Stimulated activated CD4-positive, alpha-beta T cell treated with anti-CD3 and anti-CD28 coated beads, Interleukin-12 subunit alpha, Interleukin-12 subunit beta, amount 100 ng/mL, for 48 hours (primary cell): ENCODE results near the gene FOXL3.

ENCODE experiments used
- DNase-seq, 3 donors: peaks; one replicate each; pipeline ENCODE4 v3.0.0-alpha.2; 2020; ENCODE audit warnings: low read depth in 2 of 3, low spot score in 1 of 3

FOXL3 gene

GRCh38 chr7:265998-266850 lies 23.7 kb upstream of the FOXL3 start:
- no peak for DNase-seq

DNA sequence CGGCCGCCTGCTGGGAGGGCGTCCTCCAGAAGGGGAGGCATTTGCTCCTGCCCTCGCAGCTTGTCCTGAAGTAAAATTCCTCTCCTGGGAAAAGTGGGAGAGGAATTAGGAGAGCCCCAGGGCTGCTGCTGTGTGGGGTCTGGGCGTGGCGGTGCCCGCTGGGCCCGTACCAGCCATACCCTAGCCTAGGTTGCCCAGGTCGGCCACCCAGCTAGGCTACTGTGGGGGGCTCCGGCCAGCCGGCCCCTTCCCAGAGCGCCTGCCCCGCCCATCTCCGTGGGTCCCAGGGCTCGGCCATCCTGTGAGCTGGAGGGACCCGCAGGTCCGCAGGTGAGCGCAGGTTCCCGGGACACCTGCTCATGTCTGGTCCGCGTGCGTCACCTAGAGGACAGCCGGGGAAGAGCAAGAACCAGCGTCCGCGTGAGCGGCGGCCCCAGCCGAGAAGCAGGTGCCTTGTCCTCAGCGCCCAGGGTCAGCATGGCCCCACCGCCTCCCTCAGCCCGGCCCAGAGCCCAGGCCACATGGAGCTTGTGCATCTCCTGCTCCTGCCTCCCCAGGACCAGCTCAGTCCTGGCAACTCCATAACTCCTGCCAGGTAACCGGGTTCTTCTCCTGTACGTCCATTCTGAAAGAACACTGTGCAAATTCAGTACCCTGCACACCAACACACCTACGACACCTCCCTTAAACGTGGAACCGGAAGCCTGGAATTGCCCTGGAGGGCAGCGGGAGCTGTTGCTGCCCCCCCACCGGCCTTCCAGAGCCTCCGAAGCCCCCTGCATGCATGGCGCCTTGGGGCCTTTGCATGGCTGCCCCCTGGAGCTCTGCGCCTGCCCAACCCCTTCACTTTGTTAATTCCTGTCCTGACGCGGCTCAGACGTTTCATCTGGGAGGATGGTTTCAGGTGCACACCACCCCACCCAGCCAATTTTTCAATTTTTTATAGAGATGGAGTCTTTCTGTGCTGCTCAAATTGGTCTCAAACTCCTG lies 22.8 kb upstream of the FOXL3 start:
- no peak for DNase-seq

DNA sequence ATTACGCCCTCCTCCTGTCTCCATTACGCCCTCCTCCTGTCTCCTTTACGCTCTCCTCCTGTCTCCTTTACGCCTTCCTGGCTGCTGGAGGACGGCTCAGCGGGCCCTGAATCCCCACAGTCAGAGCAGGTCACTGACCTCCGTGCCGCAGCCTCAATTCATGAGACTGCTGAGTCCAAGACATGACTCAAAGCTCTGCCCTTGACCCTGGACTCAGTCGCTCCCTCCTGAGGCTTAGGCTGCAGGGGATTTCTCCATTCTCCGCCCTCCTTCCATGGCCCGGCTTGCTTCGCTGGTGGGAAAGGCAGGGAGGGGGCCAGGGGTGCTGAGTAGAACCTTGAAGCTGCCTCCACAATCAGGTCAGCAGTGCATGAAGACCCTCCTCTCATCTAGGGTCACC lies 21.0 kb upstream of the FOXL3 start:
- no peak for DNase-seq

DNA sequence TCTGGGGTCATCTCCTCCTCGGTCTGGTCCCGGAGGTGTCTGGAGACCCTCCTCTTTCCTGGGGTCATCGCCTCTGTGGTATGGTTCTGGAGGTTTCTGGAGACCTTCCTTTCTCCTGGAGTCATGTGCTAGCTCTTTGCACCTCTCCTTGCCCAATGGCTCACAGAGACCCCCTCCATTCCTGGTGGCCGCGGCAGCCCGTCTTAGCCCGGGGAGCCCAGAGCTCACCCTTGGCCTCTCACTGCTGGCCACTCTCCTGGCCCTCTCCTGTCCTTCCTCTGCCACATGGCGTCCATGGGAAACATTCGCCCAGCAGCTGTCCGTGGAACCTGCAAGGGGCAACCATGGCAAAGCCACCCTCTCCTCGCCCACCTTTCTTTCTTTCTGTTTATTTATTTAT lies 20.2 kb upstream of the FOXL3 start:
- DNase-seq: no peak

DNA sequence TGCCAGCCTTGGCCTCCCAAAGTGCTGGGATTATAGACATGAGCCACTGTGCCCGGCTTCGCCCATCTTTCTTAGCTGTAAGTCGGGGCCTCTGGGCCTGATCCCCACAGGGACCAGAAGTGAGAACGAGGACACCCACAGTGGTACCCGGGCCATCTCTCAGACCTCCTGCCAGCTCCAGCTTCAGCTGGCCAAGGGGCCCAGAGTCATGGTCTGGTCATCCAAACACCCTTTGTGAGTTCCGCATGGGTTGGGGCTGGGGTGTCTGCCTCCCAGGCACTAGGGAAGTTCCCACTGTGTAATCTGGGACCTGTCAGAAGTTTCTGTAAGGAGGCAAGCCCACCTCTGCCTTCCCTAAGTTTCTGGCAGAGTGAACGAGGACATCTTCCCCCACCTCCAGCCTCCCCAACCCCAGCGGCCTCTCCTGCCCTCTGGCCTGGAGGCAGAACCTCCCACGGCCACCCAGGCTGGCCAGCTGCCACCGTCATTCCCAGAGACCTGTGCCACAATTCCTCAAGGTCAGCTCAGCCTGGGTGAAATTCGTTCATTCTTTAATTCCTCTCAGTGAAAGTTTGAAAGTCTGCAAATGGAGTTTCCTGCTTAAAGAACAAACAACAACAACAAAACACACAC lies 19.5 kb upstream of the FOXL3 start:
- no peak for DNase-seq

DNA sequence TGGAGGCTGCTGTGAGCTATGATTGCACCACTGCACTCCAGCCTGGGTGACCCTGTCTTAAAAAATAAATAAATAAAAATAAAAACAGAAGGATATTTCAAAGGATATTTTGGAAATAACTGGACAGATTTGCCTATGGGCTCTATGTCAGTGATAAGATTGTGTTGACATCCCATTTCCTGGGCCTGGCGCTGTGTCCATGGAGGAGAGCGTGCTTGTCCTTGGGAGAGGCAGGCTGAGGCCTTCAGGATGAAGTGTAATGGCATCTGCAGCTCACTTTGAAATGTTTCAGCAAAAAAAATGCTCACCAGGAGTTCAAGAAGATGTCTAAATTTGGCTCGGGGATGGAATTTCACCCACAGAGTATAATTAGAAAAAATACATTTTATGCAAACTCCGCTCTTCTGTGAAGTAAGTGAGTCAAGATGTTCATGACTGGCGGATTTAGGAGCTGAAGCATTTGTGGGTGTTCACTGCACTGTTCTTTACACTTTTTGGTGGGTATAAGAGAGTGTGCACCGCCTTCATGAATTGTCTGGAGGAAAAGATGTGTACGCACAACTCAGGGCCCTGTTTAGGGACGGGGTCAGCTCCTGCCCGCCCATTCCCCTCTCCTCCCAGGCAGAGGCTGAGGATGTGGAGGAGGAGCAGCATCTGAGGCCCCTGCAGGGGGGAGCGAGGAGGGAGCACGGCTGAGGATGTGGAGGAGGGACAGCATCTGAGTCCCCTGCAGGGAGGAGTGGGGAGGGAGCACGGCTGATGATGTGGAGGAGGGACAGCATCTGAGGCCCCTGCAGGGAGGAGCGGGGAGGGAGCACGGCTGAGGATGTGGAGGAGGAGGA lies 18.5 kb upstream of the FOXL3 start:
- no peak for DNase-seq

DNA sequence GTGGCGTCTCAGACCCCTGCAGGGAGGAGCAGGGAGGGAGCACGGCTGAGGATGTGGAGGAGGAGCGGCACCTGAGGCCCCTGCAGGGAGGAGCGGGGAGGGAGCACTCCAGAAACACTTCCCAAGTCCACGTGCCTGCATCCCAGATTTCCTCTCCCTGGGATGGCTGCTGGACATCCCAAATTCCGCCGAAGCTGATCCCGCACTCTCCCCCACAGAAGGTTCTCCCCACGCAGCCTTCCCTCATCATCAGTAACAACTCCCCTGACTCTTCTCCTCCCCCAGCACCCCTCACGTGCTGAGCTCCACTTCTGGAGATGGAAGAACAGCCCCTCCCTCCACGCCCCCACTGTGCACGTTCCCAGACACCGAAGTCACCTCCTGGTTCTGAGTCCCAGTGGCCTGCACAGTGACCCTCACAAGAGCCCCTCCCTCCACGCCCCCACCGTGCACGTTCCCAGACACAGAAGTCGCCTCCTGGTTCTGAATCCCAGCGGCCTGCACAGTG lies 17.8 kb upstream of the FOXL3 start:
- no peak for DNase-seq

DNA sequence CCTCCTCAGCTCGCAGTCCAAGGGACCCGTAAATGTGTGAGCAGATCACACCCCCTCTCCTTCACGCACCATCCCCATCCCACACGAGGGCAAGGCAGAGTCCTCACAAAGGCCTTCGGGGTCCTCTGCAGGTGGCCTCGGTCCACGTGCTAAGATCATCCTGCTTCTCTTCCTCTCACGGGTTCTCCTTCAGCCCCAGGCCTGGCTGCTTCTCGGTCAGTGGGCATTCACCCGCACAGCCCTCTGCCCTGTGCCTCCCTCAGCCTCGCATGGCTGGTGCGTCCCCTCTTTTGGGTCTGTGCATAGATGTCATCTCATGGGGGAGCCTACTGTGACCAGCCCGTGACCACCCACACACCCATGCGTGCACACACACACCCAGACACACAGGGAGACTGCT lies 17.3 kb upstream of the FOXL3 start:
- DNase-seq: no peak

DNA sequence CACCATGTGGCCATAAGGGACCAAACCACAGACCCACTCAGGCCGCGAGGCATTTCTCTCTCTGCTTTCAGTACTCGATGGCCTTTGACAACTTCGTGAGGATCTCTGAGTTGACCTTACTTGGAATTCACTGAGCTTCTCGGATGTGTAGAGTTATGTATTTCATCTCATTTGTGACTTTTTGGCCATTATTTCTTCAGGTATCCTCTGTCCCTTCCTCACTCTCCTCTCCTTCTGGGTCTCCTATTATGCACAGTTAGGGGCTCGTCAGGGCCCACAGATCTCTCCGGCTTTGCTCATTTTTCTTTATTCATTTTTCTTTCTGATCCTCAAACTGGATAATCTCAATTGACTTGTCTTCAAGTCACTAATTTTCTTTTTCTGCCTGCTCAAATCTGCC lies 16.6 kb upstream of the FOXL3 start:
- no peak for DNase-seq

- DNase-seq: no peak
Measured at GRCh38 chr7:274266-274665, 15.7 kb upstream of the FOXL3 start.

- no peak for DNase-seq
Measured at GRCh38 chr7:276230-276835, 13.6 kb upstream of the FOXL3 start.

- no peak for DNase-seq
Measured at GRCh38 chr7:277228-277627, 12.7 kb upstream of the FOXL3 start.

GRCh38 chr7:278081-278480 lies 11.9 kb upstream of the FOXL3 start:
- DNase-seq: no peak

DNA sequence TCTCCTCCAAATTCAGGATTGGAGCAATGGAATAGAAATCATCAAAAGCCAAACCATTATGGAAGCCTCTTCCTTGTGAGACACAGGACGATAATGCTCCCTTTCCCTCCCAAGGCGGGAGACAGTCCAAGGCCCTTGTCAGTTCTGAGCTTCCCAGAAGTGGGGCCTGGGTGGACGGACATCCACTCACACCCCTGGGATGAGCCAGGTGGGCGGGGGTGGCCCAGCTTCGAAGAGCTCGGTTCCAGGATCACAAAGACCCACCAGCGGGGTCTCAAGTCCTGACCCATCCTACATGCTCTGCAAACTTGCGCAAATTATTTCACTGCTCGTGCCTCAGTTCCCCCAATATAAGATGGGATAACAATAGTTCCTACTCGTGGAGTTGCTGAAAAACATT lies 10.1 kb upstream of the FOXL3 start:
- no peak for DNase-seq

- DNase-seq: no peak
Measured at GRCh38 chr7:280461-280860, 9.5 kb upstream of the FOXL3 start.

- DNase-seq: no peak
Measured at GRCh38 chr7:281637-282036, 8.3 kb upstream of the FOXL3 start.

GRCh38 chr7:282621-283020 lies 7.3 kb upstream of the FOXL3 start:
- no peak for DNase-seq

GRCh38 chr7:284762-285722 lies 4.9 kb upstream of the FOXL3 start:
- DNase-seq: no peak

DNA sequence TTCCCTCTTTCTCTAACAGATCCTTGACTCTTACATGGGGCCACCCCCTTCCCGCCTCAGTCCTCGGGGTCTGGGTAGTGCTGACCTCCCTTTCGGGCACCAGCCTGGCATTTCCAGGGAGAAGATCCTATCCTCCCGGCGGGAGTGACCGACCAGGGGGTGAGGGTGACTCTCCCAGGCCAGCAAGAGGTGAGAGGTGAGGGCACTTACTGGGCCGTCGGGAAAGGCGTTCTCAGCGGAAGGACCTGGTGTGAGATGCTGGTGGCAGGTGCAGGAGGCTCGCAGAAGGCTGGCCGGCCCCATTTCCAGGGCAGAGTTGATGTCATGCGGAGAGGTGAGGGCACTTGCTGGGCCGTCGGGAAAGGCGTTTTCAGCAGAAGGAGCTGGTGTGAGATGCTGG lies 4.2 kb upstream of the FOXL3 start:
- no peak for DNase-seq
